CD14-positive monocyte (primary cell): ENCODE measurements around the gene PREX1. TPM values are rescaled to one million over a fixed set of nuclear protein-coding genes. Genes with fewer than 3 reads are reported as not detected.

Experiments
- DNase-seq, 3 donors: peaks; one replicate each; pipeline ENCODE4 v3.0.0-alpha.2; 2011 to 2022
- H2AFZ ChIP-seq: 2 replicates; pipeline ENCODE4 v1.6.0; 2012; ENCODE audit warnings: mild to moderate bottlenecking, low read depth, low read length, inconsistent platforms; ENCODE audit not compliant: insufficient read depth, poor library complexity, severe bottlenecking
- H3K27ac ChIP-seq, 2 donors: 1 replicate in 1 of 2; 2 replicates in 1 of 2; pipeline ENCODE4 v1.5.1; 2012 to 2013; ENCODE audit warnings: low read length in 2 of 2, control low read depth in 1 of 2, inconsistent platforms in 1 of 2, low read depth in 1 of 2, mild to moderate bottlenecking in 1 of 2
- H3K27me3 ChIP-seq, 2 donors: one replicate each; pipeline versions ENCODE4 v1.6.0 to v1.6.1; 2011 to 2013; ENCODE audit warnings: low read length in 2 of 2; ENCODE audit not compliant: control insufficient read depth in 2 of 2, insufficient read depth in 2 of 2
- H3K36me3 ChIP-seq, 2 donors: replicated peaks in 1 of 2; 1 replicate in 1 of 2; 2 replicates in 1 of 2; pipeline versions ENCODE4 v1.5.1 to v1.6.1; 2012 to 2013; ENCODE audit warnings: low read length in 2 of 2, control low read depth in 1 of 2, inconsistent platforms in 1 of 2, mild to moderate bottlenecking in 1 of 2; ENCODE audit not compliant: insufficient read depth in 2 of 2, control insufficient read depth in 1 of 2
- H3K4me1 ChIP-seq, 2 donors: 1 replicate in 1 of 2; 2 replicates in 1 of 2; pipeline versions ENCODE4 v1.5.1 to v1.6.1; 2012 to 2013; ENCODE audit warnings: low read length in 2 of 2, control low read depth in 1 of 2, inconsistent platforms in 1 of 2, mild to moderate bottlenecking in 1 of 2, moderate library complexity in 1 of 2; ENCODE audit not compliant: insufficient read depth in 2 of 2, control insufficient read depth in 1 of 2
- H3K4me2 ChIP-seq: replicated peaks from 2 replicates; pipeline ENCODE3; 2012; ENCODE audit warnings: low read length, moderate library complexity, mild to moderate bottlenecking; ENCODE audit not compliant: poor library complexity, severe bottlenecking; ENCODE audit errors: extremely low read depth
- H3K4me3 ChIP-seq, 3 experiments: fragments of 200-600 bp in 1 of 3; sonication (generic) in 1 of 3; replicated peaks in 1 of 3; 1 replicate in 2 of 3; 2 replicates in 1 of 3; pipeline ENCODE4 v1.5.1; 2011 to 2013; ENCODE audit warnings: low read length in 3 of 3, mild to moderate bottlenecking in 3 of 3, control low read depth in 2 of 3, low read depth in 2 of 3, inconsistent platforms in 1 of 3, moderate library complexity in 1 of 3
- H3K79me2 ChIP-seq: 2 replicates; pipeline ENCODE4 v1.6.0; 2012; ENCODE audit warnings: mild to moderate bottlenecking, control low read depth, inconsistent platforms, low read length, moderate library complexity; ENCODE audit not compliant: insufficient read depth
- H3K9ac ChIP-seq: 2 replicates; pipeline ENCODE4 v1.6.0; 2017; ENCODE audit warnings: low read length, mild to moderate bottlenecking; ENCODE audit not compliant: insufficient read depth, poor library complexity, severe bottlenecking
- H3K9me3 ChIP-seq, 2 donors: replicated peaks in 1 of 2; 1 replicate in 1 of 2; 2 replicates in 1 of 2; pipeline versions ENCODE4 v1.5.1 to v1.6.1; 2012 to 2013; ENCODE audit warnings: low read length in 2 of 2, control low read depth in 1 of 2; ENCODE audit not compliant: control insufficient read depth in 1 of 2, insufficient read depth in 1 of 2
- H4K20me1 ChIP-seq: 2 replicates; pipeline ENCODE4 v1.6.0; 2012; ENCODE audit warnings: mild to moderate bottlenecking, low read length, control low read depth, moderate library complexity; ENCODE audit not compliant: insufficient read depth
- H3K27ac Mint-ChIP-seq, 7 donors: one replicate each; pipeline ENCODE4 v1.8.0; 2020; ENCODE audit warnings: mild to moderate bottlenecking in 7 of 7, mixed read lengths in 7 of 7, moderate library complexity in 6 of 7, inconsistent platforms in 2 of 7
- H3K27me3 Mint-ChIP-seq, 3 donors: one replicate each; pipeline ENCODE4 v1.8.0; 2021 to 2022; ENCODE audit warnings: low read depth in 3 of 3, mild to moderate bottlenecking in 3 of 3, mixed read lengths in 3 of 3, moderate library complexity in 3 of 3, inconsistent platforms in 1 of 3
- H3K36me3 Mint-ChIP-seq, 2 donors: one replicate each; pipeline ENCODE4 v1.8.0; 2020; ENCODE audit warnings: mixed read lengths in 2 of 2, inconsistent platforms in 1 of 2, mild to moderate bottlenecking in 1 of 2
- H3K4me1 Mint-ChIP-seq: one replicate; pipeline ENCODE4 v1.8.0; 2020; ENCODE audit warnings: mild to moderate bottlenecking, mixed read lengths
- H3K4me3 Mint-ChIP-seq, 2 donors: one replicate each; pipeline ENCODE4 v1.8.0; 2020; ENCODE audit warnings: mild to moderate bottlenecking in 2 of 2, mixed read lengths in 2 of 2, moderate library complexity in 1 of 2
- H3K9me3 Mint-ChIP-seq, 7 donors: one replicate each; pipeline ENCODE4 v1.8.0; 2020 to 2022; ENCODE audit warnings: mixed read lengths in 7 of 7, mild to moderate bottlenecking in 6 of 7, moderate library complexity in 6 of 7, inconsistent platforms in 2 of 7
- CTCF ChIP-seq: fragments of 200-600 bp; IDR thresholded peaks from one replicate; pipeline ENCODE4 v1.8.0; 2022; ENCODE audit warnings: antibody characterized with exemption, mild to moderate bottlenecking
- WGBS: methylation state at CpG from one replicate; pipeline ENCODE4 v1.1.5; 2013; ENCODE audit warnings: missing lambda C conversion rate; ENCODE audit not compliant: insufficient coverage; 5-methylcytosine and 5-hydroxymethylcytosine counted together
- intact Hi-C, 2 donors: fragments of 100-400 bp; cut with micrococcal nuclease; formaldehyde crosslinking; loops; one replicate each; pipeline versions ENCODE4 v1.15.0 to v1.15.1; 2023
- polyA plus RNA-seq, 3 donors: library from polyadenylated mRNA; depleted of rRNA in 1 of 3; unstranded in 2 of 3; stranded (reverse) in 1 of 3; fragments of 300-500 nt in 2 of 3; fragments of >200 nt in 1 of 3; fragmentation: Illumina TruSeq in 2 of 3; gene quantifications; 1 replicate in 2 of 3; 2 replicates in 1 of 3; pipeline ENCODE4 v1.2.3, GENCODE V29; 2012 to 2021

The PREX1 gene
- polyA plus RNA-seq, 3 donors: 24.3 to 114 (median 27.5) TPM

GRCh38 chr20:48805716-48806115 is 22.1 kb downstream of the PREX1 start:
- H3K27me3 ChIP-seq: no peaks in the 10 kb centered on the region
- Mint-ChIP-seq H3K4me3 (no peak overlapping the region), H3K36me3 (peaks cover 41 to 69% of the 10 kb centered on the region in 2 donors), H3K9me3 (peaks cover 2 to 12% (median 6%) of the 10 kb centered on the region in 7 donors), H3K27ac (peak overlapping the region in 3 of 7 donors; percentile 15 to 33 (median 21)), H3K27me3 (peaks cover 0 to 2% (median 2%) of the 10 kb centered on the region in 3 donors), H3K4me1 (peaks cover 75% of the 10 kb centered on the region)
- peaks cover 100% of the 10 kb centered on the region for H3K79me2 ChIP-seq
- DNase-seq: no peak
- WGBS: 100% methylated on average over 5 of the region's 5 CpGs
- H3K9me3 ChIP-seq: peaks cover 6% of the 10 kb centered on the region in 2 donors
- H3K36me3 ChIP-seq: peaks cover 9 to 52% of the 10 kb centered on the region in 2 donors
- no peak overlapping the region for H3K4me2 ChIP-seq
- peaks cover 21 to 44% of the 10 kb centered on the region in 2 donors for H3K4me1 ChIP-seq
- no peak overlapping the region for H3K4me3 ChIP-seq
- intact Hi-C loops: no loop called here
- TF ChIP-seq CTCF: no peak
- peaks cover 100% of the 10 kb centered on the region for H4K20me1 ChIP-seq
- H2AFZ ChIP-seq: no peak overlapping the region
- H3K9ac ChIP-seq: no peak overlapping the region
- peak overlapping the region in 1 of 2 donors; percentile 66 for H3K27ac ChIP-seq

GRCh38 chr20:48805286-48805685 is 22.5 kb downstream of the PREX1 start:
- TF ChIP-seq CTCF: no peak
- no peaks in the 10 kb centered on the region for H3K27me3 ChIP-seq
- H3K4me2 ChIP-seq: no peak overlapping the region
- no peak overlapping the region for H3K4me3 ChIP-seq
- H3K9me3 ChIP-seq: peaks cover 6% of the 10 kb centered on the region in 2 donors
- peaks cover 9 to 52% of the 10 kb centered on the region in 2 donors for H3K36me3 ChIP-seq
- Mint-ChIP-seq H3K9me3 (peaks cover 2 to 12% (median 6%) of the 10 kb centered on the region in 7 donors), H3K27ac (peak overlapping the region in 4 of 7 donors; percentile 10 to 52 (median 32)), H3K27me3 (peaks cover 0 to 2% (median 2%) of the 10 kb centered on the region in 3 donors), H3K4me1 (peaks cover 76% of the 10 kb centered on the region), H3K4me3 (no peak overlapping the region), H3K36me3 (peaks cover 41 to 72% of the 10 kb centered on the region in 2 donors)
- H3K79me2 ChIP-seq: peaks cover 100% of the 10 kb centered on the region
- no peak overlapping the region for H2AFZ ChIP-seq
- peaks cover 23 to 46% of the 10 kb centered on the region in 2 donors for H3K4me1 ChIP-seq
- intact Hi-C loops: no loop called here
- WGBS: 100% methylated on average over 6 of the region's 8 CpGs
- no peak for DNase-seq
- no peak overlapping the region for H3K9ac ChIP-seq
- peak overlapping the region in 1 of 2 donors; percentile 66 for H3K27ac ChIP-seq
- H4K20me1 ChIP-seq: peaks cover 100% of the 10 kb centered on the region
